ENCODE results near the gene PTPRD.

The PTPRD gene

DNA sequence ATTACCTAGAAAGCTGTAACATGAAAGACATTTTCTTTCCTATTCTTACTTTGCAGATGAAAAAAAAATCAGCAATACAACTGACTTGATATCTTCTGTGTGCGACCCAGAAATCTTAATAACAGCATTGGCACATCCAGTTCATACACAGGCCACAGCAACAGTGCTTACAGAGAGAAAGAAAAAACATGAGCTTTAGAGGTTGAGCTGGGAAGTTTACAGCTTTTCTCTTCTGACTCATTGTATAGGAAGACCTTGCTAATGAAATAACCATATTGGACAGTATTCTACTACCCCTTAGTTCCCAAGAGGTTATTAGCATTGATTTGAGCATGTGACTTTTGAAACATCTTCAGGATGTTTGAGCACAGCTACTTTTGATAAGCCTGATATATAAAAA, 1779.8 kb downstream of the PTPRD start:
- Histone ChIP-seq H3K27me3 (ENCODE audit: control insufficient read depth, low read length) (no peaks in the 10 kb centered on the region), H3K4me2 (ENCODE audit: low read length) (no peak overlapping the region), H3K4me3 (ENCODE audit: low read length) (no peak overlapping the region), H3K36me3 (ENCODE audit: control insufficient read depth, low read length) (no peaks in the 10 kb centered on the region), H3K9me3 (ENCODE audit: control insufficient read depth, insufficient read depth, low read length) (no peaks in the 10 kb centered on the region), H3K27ac (ENCODE audit: low read depth, low read length) (no peak overlapping the region), H3K9me2 (replicated peaks; ENCODE audit: control insufficient read depth, low read length) (no peaks in the 10 kb centered on the region), H3K4me1 (ENCODE audit: control insufficient read depth, low read length) (no peaks in the 10 kb centered on the region), H4K20me1 (ENCODE audit: control insufficient read depth, insufficient read depth, low read depth, low read length) (no peaks in the 10 kb centered on the region), H3F3A (ENCODE audit: control insufficient read depth, insufficient read depth) (no peaks in the 10 kb centered on the region), H3K79me2 (ENCODE audit: control insufficient read depth, low read length) (no peaks in the 10 kb centered on the region)
- TF ChIP-seq, protein P1, sequence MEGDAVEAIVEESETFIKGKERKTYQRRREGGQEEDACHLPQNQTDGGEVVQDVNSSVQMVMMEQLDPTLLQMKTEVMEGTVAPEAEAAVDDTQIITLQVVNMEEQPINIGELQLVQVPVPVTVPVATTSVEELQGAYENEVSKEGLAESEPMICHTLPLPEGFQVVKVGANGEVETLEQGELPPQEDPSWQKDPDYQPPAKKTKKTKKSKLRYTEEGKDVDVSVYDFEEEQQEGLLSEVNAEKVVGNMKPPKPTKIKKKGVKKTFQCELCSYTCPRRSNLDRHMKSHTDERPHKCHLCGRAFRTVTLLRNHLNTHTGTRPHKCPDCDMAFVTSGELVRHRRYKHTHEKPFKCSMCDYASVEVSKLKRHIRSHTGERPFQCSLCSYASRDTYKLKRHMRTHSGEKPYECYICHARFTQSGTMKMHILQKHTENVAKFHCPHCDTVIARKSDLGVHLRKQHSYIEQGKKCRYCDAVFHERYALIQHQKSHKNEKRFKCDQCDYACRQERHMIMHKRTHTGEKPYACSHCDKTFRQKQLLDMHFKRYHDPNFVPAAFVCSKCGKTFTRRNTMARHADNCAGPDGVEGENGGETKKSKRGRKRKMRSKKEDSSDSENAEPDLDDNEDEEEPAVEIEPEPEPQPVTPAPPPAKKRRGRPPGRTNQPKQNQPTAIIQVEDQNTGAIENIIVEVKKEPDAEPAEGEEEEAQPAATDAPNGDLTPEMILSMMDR (IDR thresholded peaks at IDR 0.05; ENCODE audit: low read depth, low read length, poor library complexity, severe bottlenecking) = no peak
- no peak for TF ChIP-seq EZH2phosphoT487 (IDR thresholded peaks at IDR 0.05; ENCODE audit: borderline replicate concordance, low read length)

DNA sequence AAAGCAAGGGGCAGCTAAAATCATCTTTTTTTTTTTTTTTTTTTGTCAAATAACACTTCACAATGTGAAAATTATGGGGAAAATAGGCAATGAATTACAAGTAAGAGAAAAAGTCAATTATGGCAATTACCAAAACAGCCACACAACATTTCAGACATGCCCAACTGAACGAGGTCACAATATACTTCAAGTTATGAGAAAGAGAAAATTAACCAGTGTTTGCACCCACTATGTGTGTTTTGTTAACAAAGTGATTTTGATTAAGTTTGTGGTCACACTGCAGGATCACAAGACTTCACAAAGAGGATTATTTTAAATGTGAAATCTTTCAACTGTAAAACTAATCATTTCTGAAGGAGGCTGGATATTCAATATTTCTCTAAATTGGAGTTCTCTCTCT, 1780.4 kb downstream of the PTPRD start:
- Histone ChIP-seq H3K36me3 (ENCODE audit: control insufficient read depth, low read length) (no peaks in the 10 kb centered on the region), H3K79me2 (ENCODE audit: control insufficient read depth, low read length) (no peaks in the 10 kb centered on the region), H3K4me3 (ENCODE audit: low read length) (no peak overlapping the region), H4K20me1 (ENCODE audit: control insufficient read depth, insufficient read depth, low read depth, low read length) (no peaks in the 10 kb centered on the region), H3K4me2 (ENCODE audit: low read length) (no peak overlapping the region), H3K4me1 (ENCODE audit: control insufficient read depth, low read length) (no peaks in the 10 kb centered on the region), H3K9me3 (ENCODE audit: control insufficient read depth, insufficient read depth, low read length) (no peaks in the 10 kb centered on the region), H3F3A (ENCODE audit: control insufficient read depth, insufficient read depth) (no peaks in the 10 kb centered on the region), H3K27me3 (ENCODE audit: control insufficient read depth, low read length) (no peaks in the 10 kb centered on the region), H3K9me2 (replicated peaks; ENCODE audit: control insufficient read depth, low read length) (no peaks in the 10 kb centered on the region), H3K27ac (ENCODE audit: low read depth, low read length) (no peak overlapping the region)
- TF ChIP-seq EZH2phosphoT487 (IDR thresholded peaks at IDR 0.05; ENCODE audit: borderline replicate concordance, low read length) = no peak
- TF ChIP-seq, protein P1 (IDR thresholded peaks at IDR 0.05; ENCODE audit: low read depth, low read length, poor library complexity, severe bottlenecking) = no peak

DNA sequence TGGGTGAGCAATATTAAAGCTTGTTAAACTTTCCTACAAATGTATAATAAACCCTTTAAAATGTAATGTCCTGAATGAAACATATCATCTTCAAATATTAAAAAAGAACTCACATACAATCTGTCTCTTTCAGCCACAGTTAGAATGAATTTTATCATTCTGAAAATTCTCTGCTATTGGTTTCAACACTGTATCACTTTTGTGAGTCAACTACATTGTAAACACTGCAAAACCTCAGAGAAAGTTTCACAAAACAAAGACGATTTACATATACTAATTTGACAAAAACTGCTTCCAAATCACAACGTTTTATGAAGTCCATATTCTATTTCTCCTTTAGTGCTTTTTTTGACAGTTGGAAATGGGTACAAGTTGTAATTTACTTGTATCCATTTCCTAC, 1781.2 kb downstream of the PTPRD start:
- Histone ChIP-seq H3K27me3 (ENCODE audit: control insufficient read depth, low read length) (no peaks in the 10 kb centered on the region), H3K4me2 (ENCODE audit: low read length) (no peak overlapping the region), H3K9me2 (replicated peaks; ENCODE audit: control insufficient read depth, low read length) (no peaks in the 10 kb centered on the region), H3K4me1 (ENCODE audit: control insufficient read depth, low read length) (no peaks in the 10 kb centered on the region), H3K4me3 (ENCODE audit: low read length) (no peak overlapping the region), H4K20me1 (ENCODE audit: control insufficient read depth, insufficient read depth, low read depth, low read length) (no peaks in the 10 kb centered on the region), H3K79me2 (ENCODE audit: control insufficient read depth, low read length) (no peaks in the 10 kb centered on the region), H3K36me3 (ENCODE audit: control insufficient read depth, low read length) (no peaks in the 10 kb centered on the region), H3K27ac (ENCODE audit: low read depth, low read length) (no peak overlapping the region), H3F3A (ENCODE audit: control insufficient read depth, insufficient read depth) (no peaks in the 10 kb centered on the region), H3K9me3 (ENCODE audit: control insufficient read depth, insufficient read depth, low read length) (no peaks in the 10 kb centered on the region)
- TF ChIP-seq, protein P1 (IDR thresholded peaks at IDR 0.05; ENCODE audit: low read depth, low read length, poor library complexity, severe bottlenecking) = no peak
- no peak for TF ChIP-seq EZH2phosphoT487 (IDR thresholded peaks at IDR 0.05; ENCODE audit: borderline replicate concordance, low read length)

DNA sequence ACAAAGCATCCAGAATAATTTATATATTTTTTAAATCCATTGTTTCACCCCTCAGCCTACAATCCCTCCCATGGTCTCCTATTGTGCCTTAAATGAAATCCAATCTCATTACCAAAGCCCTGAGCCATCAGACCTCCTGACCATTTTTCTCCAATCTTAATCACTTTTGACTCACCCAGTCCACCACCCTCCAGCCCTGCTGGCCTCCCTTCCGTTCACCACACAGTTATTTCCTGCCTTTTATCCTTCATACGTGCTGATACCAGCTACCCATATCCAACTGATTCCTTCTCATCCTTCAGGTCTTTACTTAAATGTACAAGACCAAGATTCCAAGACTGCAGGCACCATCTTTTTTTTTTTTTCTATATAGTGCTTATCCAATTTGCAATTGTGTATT, 1786.5 kb downstream of the PTPRD start:
- Histone ChIP-seq H3K36me3 (ENCODE audit: control insufficient read depth, low read length) (no peaks in the 10 kb centered on the region), H3K79me2 (ENCODE audit: control insufficient read depth, low read length) (no peaks in the 10 kb centered on the region), H3K9me3 (ENCODE audit: control insufficient read depth, insufficient read depth, low read length) (no peaks in the 10 kb centered on the region), H3K9me2 (replicated peaks; ENCODE audit: control insufficient read depth, low read length) (no peaks in the 10 kb centered on the region), H3K27ac (ENCODE audit: low read depth, low read length) (no peak overlapping the region), H3F3A (ENCODE audit: control insufficient read depth, insufficient read depth) (no peaks in the 10 kb centered on the region), H3K27me3 (ENCODE audit: control insufficient read depth, low read length) (no peaks in the 10 kb centered on the region), H3K4me2 (ENCODE audit: low read length) (no peak overlapping the region), H3K4me1 (ENCODE audit: control insufficient read depth, low read length) (no peaks in the 10 kb centered on the region), H3K4me3 (ENCODE audit: low read length) (no peak overlapping the region), H4K20me1 (ENCODE audit: control insufficient read depth, insufficient read depth, low read depth, low read length) (no peaks in the 10 kb centered on the region)
- TF ChIP-seq EZH2phosphoT487 (IDR thresholded peaks at IDR 0.05; ENCODE audit: borderline replicate concordance, low read length) = no peak

Data from DOHH2 (cell line).